Neural progenitor cell (in vitro differentiated cells): ENCODE data around the gene ASB15. TPM values are rescaled to one million over a fixed set of nuclear protein-coding genes. Genes with fewer than 3 reads are reported as not detected.

Experiments used
- DNase-seq: peaks from one replicate; pipeline ENCODE4 v3.0.0-alpha.2; 2016; ENCODE audit warnings: low spot score
- H2AFZ ChIP-seq: fragments of 200-600 bp; sonication (generic); replicated peaks from 2 replicates; pipeline ENCODE4 v1.6.1; 2016; ENCODE audit warnings: antibody characterized with exemption
- H3F3A ChIP-seq: fragments of 200-600 bp; sonication (generic); 2 replicates; pipeline ENCODE4 v1.6.1; 2016; ENCODE audit warnings: antibody characterized with exemption, low read depth
- H3K27ac ChIP-seq: fragments of 200-600 bp; sonication (generic); 2 replicates; pipeline ENCODE4 v1.5.1; 2016; ENCODE audit warnings: mild to moderate bottlenecking
- H3K27me3 ChIP-seq: fragments of 200-600 bp; sonication (generic); 2 replicates; pipeline ENCODE4 v1.6.1; 2016; ENCODE audit warnings: mild to moderate bottlenecking, moderate library complexity
- H3K36me3 ChIP-seq: fragments of 200-600 bp; sonication (generic); 2 replicates; pipeline ENCODE4 v1.5.1; 2016
- H3K4me1 ChIP-seq: fragments of 200-600 bp; sonication (generic); 2 replicates; pipeline ENCODE4 v1.6.1; 2016; ENCODE audit warnings: mixed run types
- H3K4me2 ChIP-seq: fragments of 200-600 bp; sonication (generic); 2 replicates; pipeline ENCODE4 v1.6.1; 2016
- H3K4me3 ChIP-seq: fragments of 200-600 bp; sonication (generic); 2 replicates; pipeline ENCODE4 v1.5.1; 2016
- H3K79me2 ChIP-seq: fragments of 200-600 bp; sonication (generic); 2 replicates; pipeline ENCODE4 v1.6.1; 2016; ENCODE audit warnings: low read depth
- H3K9ac ChIP-seq: fragments of 200-600 bp; sonication (generic); 2 replicates; pipeline ENCODE4 v1.6.1; 2016
- H3K9me3 ChIP-seq: fragments of 200-600 bp; sonication (generic); 2 replicates; pipeline ENCODE4 v1.5.1; 2016; ENCODE audit warnings: low read depth
- H4K20me1 ChIP-seq: fragments of 200-600 bp; sonication (generic); 2 replicates; pipeline ENCODE4 v1.6.1; 2016; ENCODE audit warnings: low read depth
- H3K27ac Mint-ChIP-seq: 3 replicates; pipeline ENCODE4 v1.8.0; 2021; ENCODE audit warnings: mixed read lengths
- H3K27me3 Mint-ChIP-seq: 2 replicates; pipeline ENCODE4 v1.8.0; 2022; ENCODE audit warnings: low read depth, mild to moderate bottlenecking, inconsistent platforms, moderate library complexity, mixed read lengths; ENCODE audit not compliant: insufficient read depth
- H3K36me3 Mint-ChIP-seq: 3 replicates; pipeline ENCODE4 v1.8.0; 2021; ENCODE audit warnings: mixed read lengths
- H3K4me1 Mint-ChIP-seq: 3 replicates; pipeline ENCODE4 v1.8.0; 2021; ENCODE audit warnings: mixed read lengths
- H3K4me3 Mint-ChIP-seq: 3 replicates; pipeline ENCODE4 v1.8.0; 2021; ENCODE audit warnings: mild to moderate bottlenecking, moderate library complexity, mixed read lengths
- H3K9me3 Mint-ChIP-seq: 3 replicates; pipeline ENCODE4 v1.8.0; 2020; ENCODE audit warnings: mixed read lengths
- CTCF ChIP-seq: fragments of 200-600 bp; sonication (generic); IDR thresholded peaks from 2 replicates; pipeline ENCODE4 v1.5.1; 2017; ENCODE audit warnings: antibody characterized with exemption, mild to moderate bottlenecking
- EZH2 ChIP-seq: fragments of 200-600 bp; sonication (generic); IDR thresholded peaks from 2 replicates; pipeline ENCODE4 v1.6.1; 2017; ENCODE audit warnings: antibody characterized with exemption, mild to moderate bottlenecking, moderate library complexity
- EZH2phosphoT487 ChIP-seq: fragments of 200-600 bp; sonication (generic); IDR thresholded peaks from 2 replicates; pipeline ENCODE4 v1.6.1; 2017; ENCODE audit warnings: antibody characterized with exemption
- total RNA-seq: library from RNA; depleted of rRNA; stranded (reverse); fragments of >200 nt; gene quantifications from 2 replicates; pipeline ENCODE4 v1.2.3, GENCODE V29; 2015; ENCODE audit warnings: low replicate concordance

Gene ASB15
- total RNA-seq, 1 donor from 2014 or later, result not detected

- Mint-ChIP-seq H3K36me3 (no peaks in the 10 kb centered on the region), H3K4me1 (no peaks in the 10 kb centered on the region), H3K27me3 (peaks cover 5% of the 10 kb centered on the region), H3K4me3 (no peak overlapping the region), H3K9me3 (no peaks in the 10 kb centered on the region), H3K27ac (no peak overlapping the region)
- H4K20me1 ChIP-seq, result no peaks in the 10 kb centered on the region
- H3K9ac ChIP-seq, result no peak overlapping the region
- H3K79me2 ChIP-seq, result no peaks in the 10 kb centered on the region
- no peaks in the 10 kb centered on the region for H3K9me3 ChIP-seq
- no peak overlapping the region for H3K4me2 ChIP-seq
- H2AFZ ChIP-seq, result no peak overlapping the region
- no peaks in the 10 kb centered on the region for H3K4me1 ChIP-seq
- no peak for TF ChIP-seq EZH2phosphoT487
- no peak for TF ChIP-seq EZH2
- TF ChIP-seq CTCF, result no peak
- DNase-seq, result no peak
- H3K27me3 ChIP-seq, result no peaks in the 10 kb centered on the region
- no peak overlapping the region for H3K4me3 ChIP-seq
- H3K27ac ChIP-seq, result no peak overlapping the region
- no peaks in the 10 kb centered on the region for H3F3A ChIP-seq
- H3K36me3 ChIP-seq, result no peaks in the 10 kb centered on the region
Measured at GRCh38 chr7:123570390-123571182, 31.0 kb upstream of the ASB15 start.

GRCh38 chr7:123571187-123571586 is 30.4 kb upstream of the ASB15 start:
- H3K27ac Mint-ChIP-seq, result no peak overlapping the region
- no peaks in the 10 kb centered on the region for H3K4me1 Mint-ChIP-seq
- Histone ChIP-seq H3K4me3 (no peak overlapping the region), H3K27me3 (no peaks in the 10 kb centered on the region), H4K20me1 (no peaks in the 10 kb centered on the region), H3K36me3 (no peaks in the 10 kb centered on the region), H3K4me2 (no peak overlapping the region), H3K79me2 (no peaks in the 10 kb centered on the region), H2AFZ (no peak overlapping the region), H3K9me3 (no peaks in the 10 kb centered on the region), H3K27ac (no peak overlapping the region), H3F3A (no peaks in the 10 kb centered on the region), H3K9ac (no peak overlapping the region), H3K4me1 (no peaks in the 10 kb centered on the region)
- peaks cover 5% of the 10 kb centered on the region for H3K27me3 Mint-ChIP-seq
- H3K4me3 Mint-ChIP-seq, result no peak overlapping the region
- no peak for DNase-seq
- H3K9me3 Mint-ChIP-seq, result no peaks in the 10 kb centered on the region
- no peaks in the 10 kb centered on the region for H3K36me3 Mint-ChIP-seq
- TF ChIP-seq EZH2phosphoT487, result no peak
- TF ChIP-seq CTCF, result no peak
- TF ChIP-seq EZH2, result no peak

GRCh38 chr7:123571684-123572083 is 29.9 kb upstream of the ASB15 start:
- H3K79me2 ChIP-seq, result no peaks in the 10 kb centered on the region
- Mint-ChIP-seq H3K36me3 (no peaks in the 10 kb centered on the region), H3K9me3 (no peaks in the 10 kb centered on the region), H3K27me3 (peaks cover 5% of the 10 kb centered on the region), H3K27ac (no peak overlapping the region), H3K4me3 (no peak overlapping the region), H3K4me1 (no peaks in the 10 kb centered on the region)
- no peak overlapping the region for H3K4me3 ChIP-seq
- no peaks in the 10 kb centered on the region for H4K20me1 ChIP-seq
- no peaks in the 10 kb centered on the region for H3K36me3 ChIP-seq
- no peaks in the 10 kb centered on the region for H3F3A ChIP-seq
- no peak overlapping the region for H3K9ac ChIP-seq
- H2AFZ ChIP-seq, result no peak overlapping the region
- DNase-seq, result no peak
- no peak overlapping the region for H3K4me2 ChIP-seq
- H3K27me3 ChIP-seq, result no peaks in the 10 kb centered on the region
- no peak for TF ChIP-seq CTCF
- TF ChIP-seq EZH2phosphoT487, result no peak
- TF ChIP-seq EZH2, result no peak
- no peaks in the 10 kb centered on the region for H3K9me3 ChIP-seq
- no peaks in the 10 kb centered on the region for H3K4me1 ChIP-seq
- H3K27ac ChIP-seq, result no peak overlapping the region
